ENCODE results near the gene GNAQ.

DNA sequence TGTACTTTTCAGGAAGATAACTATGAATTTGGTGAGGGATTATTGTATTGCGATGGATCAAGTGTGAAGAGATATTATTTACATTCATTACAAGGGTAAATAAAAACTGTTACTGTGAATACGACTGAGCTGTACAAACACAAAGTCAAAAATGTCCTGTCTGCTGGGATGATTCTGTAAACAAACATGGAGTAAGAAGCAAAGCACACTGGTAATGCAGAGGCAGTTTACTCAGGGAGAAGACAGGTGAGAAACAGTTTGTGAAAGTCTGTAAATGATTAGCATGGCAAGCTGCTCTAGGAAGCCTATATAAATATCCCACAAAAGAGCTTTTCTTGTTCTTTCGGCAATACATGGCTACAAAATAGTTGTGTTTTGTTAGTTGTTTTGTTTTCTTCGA lies 268.0 kb downstream of the GNAQ start:
- TF ChIP-seq, protein P1, sequence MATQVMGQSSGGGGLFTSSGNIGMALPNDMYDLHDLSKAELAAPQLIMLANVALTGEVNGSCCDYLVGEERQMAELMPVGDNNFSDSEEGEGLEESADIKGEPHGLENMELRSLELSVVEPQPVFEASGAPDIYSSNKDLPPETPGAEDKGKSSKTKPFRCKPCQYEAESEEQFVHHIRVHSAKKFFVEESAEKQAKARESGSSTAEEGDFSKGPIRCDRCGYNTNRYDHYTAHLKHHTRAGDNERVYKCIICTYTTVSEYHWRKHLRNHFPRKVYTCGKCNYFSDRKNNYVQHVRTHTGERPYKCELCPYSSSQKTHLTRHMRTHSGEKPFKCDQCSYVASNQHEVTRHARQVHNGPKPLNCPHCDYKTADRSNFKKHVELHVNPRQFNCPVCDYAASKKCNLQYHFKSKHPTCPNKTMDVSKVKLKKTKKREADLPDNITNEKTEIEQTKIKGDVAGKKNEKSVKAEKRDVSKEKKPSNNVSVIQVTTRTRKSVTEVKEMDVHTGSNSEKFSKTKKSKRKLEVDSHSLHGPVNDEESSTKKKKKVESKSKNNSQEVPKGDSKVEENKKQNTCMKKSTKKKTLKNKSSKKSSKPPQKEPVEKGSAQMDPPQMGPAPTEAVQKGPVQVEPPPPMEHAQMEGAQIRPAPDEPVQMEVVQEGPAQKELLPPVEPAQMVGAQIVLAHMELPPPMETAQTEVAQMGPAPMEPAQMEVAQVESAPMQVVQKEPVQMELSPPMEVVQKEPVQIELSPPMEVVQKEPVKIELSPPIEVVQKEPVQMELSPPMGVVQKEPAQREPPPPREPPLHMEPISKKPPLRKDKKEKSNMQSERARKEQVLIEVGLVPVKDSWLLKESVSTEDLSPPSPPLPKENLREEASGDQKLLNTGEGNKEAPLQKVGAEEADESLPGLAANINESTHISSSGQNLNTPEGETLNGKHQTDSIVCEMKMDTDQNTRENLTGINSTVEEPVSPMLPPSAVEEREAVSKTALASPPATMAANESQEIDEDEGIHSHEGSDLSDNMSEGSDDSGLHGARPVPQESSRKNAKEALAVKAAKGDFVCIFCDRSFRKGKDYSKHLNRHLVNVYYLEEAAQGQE (IDR thresholded peaks at IDR 0.05; ENCODE audit: low read depth) = no peak
- TF ChIP-seq RAD21 (IDR thresholded peaks at IDR 0.05; ENCODE audit: low read depth) (no peak), YY1 (IDR thresholded peaks at IDR 0.05; ENCODE audit: low read depth) (no peak), EP300 (IDR thresholded peaks at IDR 0.05; ENCODE audit: borderline replicate concordance) (no peak), CREB1 (IDR thresholded peaks at IDR 0.05; ENCODE audit: low read depth) (no peak), NFIC (IDR thresholded peaks at IDR 0.05) (no peak), EGR1 (IDR thresholded peaks at IDR 0.05) (no peak), ZBTB7A (IDR thresholded peaks at IDR 0.05; ENCODE audit: low read depth) (no peak), CEBPB (IDR thresholded peaks at IDR 0.05) (no peak)

All from Ishikawa (cell line).